ENCODE measurements around the gene ZNF320.

GRCh38 chr19:52910648-52911047 lies 13.2 kb upstream of the ZNF320 start:
- TF ChIP-seq, protein P1, sequence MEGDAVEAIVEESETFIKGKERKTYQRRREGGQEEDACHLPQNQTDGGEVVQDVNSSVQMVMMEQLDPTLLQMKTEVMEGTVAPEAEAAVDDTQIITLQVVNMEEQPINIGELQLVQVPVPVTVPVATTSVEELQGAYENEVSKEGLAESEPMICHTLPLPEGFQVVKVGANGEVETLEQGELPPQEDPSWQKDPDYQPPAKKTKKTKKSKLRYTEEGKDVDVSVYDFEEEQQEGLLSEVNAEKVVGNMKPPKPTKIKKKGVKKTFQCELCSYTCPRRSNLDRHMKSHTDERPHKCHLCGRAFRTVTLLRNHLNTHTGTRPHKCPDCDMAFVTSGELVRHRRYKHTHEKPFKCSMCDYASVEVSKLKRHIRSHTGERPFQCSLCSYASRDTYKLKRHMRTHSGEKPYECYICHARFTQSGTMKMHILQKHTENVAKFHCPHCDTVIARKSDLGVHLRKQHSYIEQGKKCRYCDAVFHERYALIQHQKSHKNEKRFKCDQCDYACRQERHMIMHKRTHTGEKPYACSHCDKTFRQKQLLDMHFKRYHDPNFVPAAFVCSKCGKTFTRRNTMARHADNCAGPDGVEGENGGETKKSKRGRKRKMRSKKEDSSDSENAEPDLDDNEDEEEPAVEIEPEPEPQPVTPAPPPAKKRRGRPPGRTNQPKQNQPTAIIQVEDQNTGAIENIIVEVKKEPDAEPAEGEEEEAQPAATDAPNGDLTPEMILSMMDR (conservative IDR thresholded peaks at IDR 0.05; ENCODE audit: low read depth in 2 of 2), result no peak
- TF ChIP-seq POLR2AphosphoS5 (IDR thresholded peaks at IDR 0.05; ENCODE audit: low read depth), result no peak
- no peak for TF ChIP-seq EZH2 (IDR thresholded peaks at IDR 0.05; ENCODE audit: low read depth, unreplicated experiment)
- TF ChIP-seq CREB1 (CRISPR knock-in tag; IDR thresholded peaks at IDR 0.05; ENCODE audit: low read depth), result no peak
- TF ChIP-seq ETS1 (IDR thresholded peaks at IDR 0.05), result no peak
- TF ChIP-seq REST (IDR thresholded peaks at IDR 0.05; ENCODE audit: unreplicated experiment), result no peak

Data from GM23338 (cell line).